Adrenal gland (tissue), 5 donors: ENCODE results near the gene GPR37L1.

ENCODE experiments used
- POLR2A ChIP-seq, 2 donors: fragments of 450-650 bp; IDR thresholded peaks; one replicate each; pipeline ENCODE4 v1.6.1; 2017; ENCODE audit warnings: antibody characterized with exemption in 2 of 2, mild to moderate bottlenecking in 2 of 2, moderate library complexity in 1 of 2
- TF ChIP-seq, protein P1 (sequence below), 6 experiments: fragments of 450-650 bp in 4 of 6; fragments of 200-600 bp in 2 of 6; sonication (generic) in 1 of 6; IDR thresholded peaks; 1 replicate in 5 of 6; 2 replicates in 1 of 6; pipeline versions ENCODE4 v1.5.1 to v1.8.0; 2016 to 2021; ENCODE audit warnings: antibody characterized with exemption in 6 of 6, mild to moderate bottlenecking in 2 of 6, moderate library complexity in 1 of 6
- donor health status: DM: no; HTN: no; CAD: no.

- TF ChIP-seq, protein P1, sequence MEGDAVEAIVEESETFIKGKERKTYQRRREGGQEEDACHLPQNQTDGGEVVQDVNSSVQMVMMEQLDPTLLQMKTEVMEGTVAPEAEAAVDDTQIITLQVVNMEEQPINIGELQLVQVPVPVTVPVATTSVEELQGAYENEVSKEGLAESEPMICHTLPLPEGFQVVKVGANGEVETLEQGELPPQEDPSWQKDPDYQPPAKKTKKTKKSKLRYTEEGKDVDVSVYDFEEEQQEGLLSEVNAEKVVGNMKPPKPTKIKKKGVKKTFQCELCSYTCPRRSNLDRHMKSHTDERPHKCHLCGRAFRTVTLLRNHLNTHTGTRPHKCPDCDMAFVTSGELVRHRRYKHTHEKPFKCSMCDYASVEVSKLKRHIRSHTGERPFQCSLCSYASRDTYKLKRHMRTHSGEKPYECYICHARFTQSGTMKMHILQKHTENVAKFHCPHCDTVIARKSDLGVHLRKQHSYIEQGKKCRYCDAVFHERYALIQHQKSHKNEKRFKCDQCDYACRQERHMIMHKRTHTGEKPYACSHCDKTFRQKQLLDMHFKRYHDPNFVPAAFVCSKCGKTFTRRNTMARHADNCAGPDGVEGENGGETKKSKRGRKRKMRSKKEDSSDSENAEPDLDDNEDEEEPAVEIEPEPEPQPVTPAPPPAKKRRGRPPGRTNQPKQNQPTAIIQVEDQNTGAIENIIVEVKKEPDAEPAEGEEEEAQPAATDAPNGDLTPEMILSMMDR (IDR thresholded peaks at IDR 0.05), result no peak
- TF ChIP-seq POLR2A (IDR thresholded peaks at IDR 0.05), result no peak
Measured at GRCh38 chr1:202073206-202073605, 49.5 kb upstream of the GPR37L1 start.
